Endothelial cell of umbilical vein (primary cell): ENCODE data around the gene ZNF326. TPM values are rescaled to one million over a fixed set of nuclear protein-coding genes. Genes with fewer than 3 reads are reported as not detected.

ENCODE experiments used
- BruUV-seq: library from RNA; stranded (reverse); fragments of 400-500 nt; replicated peaks from 2 replicates; lab custom pipeline; 2021; lab: Mats Ljungman, UMichigan
- CTCF ChIA-PET: fragments of 300-600, 350-600 bp; sonication (Branson Sonifier 250); formaldehyde crosslinking; loops from one replicate; lab custom pipeline; 2021; ENCODE audit warnings: antibody characterized with exemption, inconsistent platforms; lab: Charles Lee
- POLR2A ChIA-PET: fragments of 300-600, 350-600 bp; sonication (Branson Sonifier 250); formaldehyde crosslinking; loops from one replicate; lab custom pipeline; 2021; ENCODE audit warnings: antibody characterized with exemption, inconsistent platforms; lab: Charles Lee
- DNase-seq: peaks from one replicate; pipeline ENCODE4 v3.0.0-alpha.2; 2011; ENCODE audit warnings: low read depth, low spot score
- FAIRE-seq: peaks from 2 replicates; lab custom pipeline; 2011; peaks lifted over from hg19 to GRCh38; lab: Jason Lieb, UNC
- H2AFZ ChIP-seq: 2 replicates; pipeline ENCODE4 v1.6.0; 2012; ENCODE audit warnings: low read depth, low read length, control low read depth, inconsistent platforms
- H3K27ac ChIP-seq: 2 replicates; pipeline ENCODE4 v1.5.1; 2011; ENCODE audit warnings: low read depth, mild to moderate bottlenecking, control low read depth, low read length, moderate library complexity; ENCODE audit not compliant: insufficient read depth
- H3K27me3 ChIP-seq, 2 experiments: 2 replicates each; pipeline versions ENCODE4 v1.6.0 to v1.6.1; 2011; ENCODE audit warnings: low read length in 2 of 2, mixed read lengths in 1 of 2; ENCODE audit not compliant: control insufficient read depth in 2 of 2, insufficient read depth in 2 of 2
- H3K36me3 ChIP-seq, 2 experiments: 2 replicates in 1 of 2; 3 replicates in 1 of 2; pipeline ENCODE4 v1.5.1; 2011; ENCODE audit warnings: low read length in 2 of 2, mild to moderate bottlenecking in 1 of 2, moderate library complexity in 1 of 2; ENCODE audit not compliant: control insufficient read depth in 2 of 2, insufficient read depth in 2 of 2; ENCODE audit errors: extremely low read depth in 1 of 2
- H3K4me1 ChIP-seq: 3 replicates; pipeline ENCODE4 v1.5.1; 2011; ENCODE audit warnings: mild to moderate bottlenecking, low read length; ENCODE audit not compliant: control insufficient read depth, insufficient read depth; ENCODE audit errors: extremely low read depth
- H3K4me2 ChIP-seq: 2 replicates; pipeline ENCODE4 v1.6.1; 2011; ENCODE audit warnings: low read length, control low read depth, mixed read lengths; ENCODE audit not compliant: insufficient read depth
- H3K4me3 ChIP-seq, 3 experiments: fragments of 200-600 bp in 1 of 3; sonication (generic), shearing (Covaris generic) in 1 of 3; replicated peaks in 1 of 3; 2 replicates each; pipeline ENCODE4 v1.5.1; 2011 to 2016; ENCODE audit warnings: control low read depth in 3 of 3, low read length in 3 of 3, mild to moderate bottlenecking in 2 of 3, inconsistent platforms in 1 of 3, low read depth in 1 of 3, moderate library complexity in 1 of 3; ENCODE audit not compliant: insufficient read depth in 1 of 3
- H3K79me2 ChIP-seq: 2 replicates; pipeline ENCODE4 v1.6.0; 2012; ENCODE audit warnings: low read length, inconsistent platforms; ENCODE audit not compliant: control insufficient read depth, insufficient read depth
- H3K9ac ChIP-seq: replicated peaks from 2 replicates; pipeline ENCODE3; 2011; ENCODE audit warnings: low read length, control low read depth; ENCODE audit not compliant: insufficient read depth; ENCODE audit errors: extremely low read depth
- H3K9me1 ChIP-seq: replicated peaks from 3 replicates; pipeline ENCODE4 v1.6.0; 2011; ENCODE audit warnings: mild to moderate bottlenecking, low read length; ENCODE audit not compliant: control insufficient read depth, insufficient read depth; ENCODE audit errors: extremely low read depth
- H3K9me3 ChIP-seq: replicated peaks from 2 replicates; pipeline ENCODE4 v1.5.1; 2012; ENCODE audit warnings: low read length, inconsistent platforms; ENCODE audit not compliant: control insufficient read depth, insufficient read depth
- H4K20me1 ChIP-seq: replicated peaks from 2 replicates; pipeline ENCODE3; 2011; ENCODE audit warnings: mild to moderate bottlenecking, low read length; ENCODE audit not compliant: control insufficient read depth, insufficient read depth; ENCODE audit errors: extremely low read depth
- EZH2 ChIP-seq: IDR thresholded peaks from 2 replicates; pipeline ENCODE4 v1.6.1; 2012; ENCODE audit warnings: borderline replicate concordance, low read depth, mild to moderate bottlenecking, moderate library complexity, low read length, inconsistent platforms; ENCODE audit not compliant: severe bottlenecking
- FOS ChIP-seq: IDR thresholded peaks from 2 replicates; pipeline ENCODE4 v1.6.1; 2011; ENCODE audit warnings: mild to moderate bottlenecking, low read length, moderate library complexity, borderline replicate concordance; ENCODE audit not compliant: insufficient read depth
- GATA2 ChIP-seq: IDR thresholded peaks from 2 replicates; pipeline ENCODE4 v1.7.0; 2011; ENCODE audit warnings: low read depth, mild to moderate bottlenecking, moderate library complexity, mixed read lengths, low read length; ENCODE audit not compliant: insufficient read length, insufficient read depth
- JUN ChIP-seq: IDR thresholded peaks from 2 replicates; pipeline ENCODE4 v1.6.1; 2011; ENCODE audit warnings: borderline replicate concordance, low read depth; ENCODE audit not compliant: insufficient read length, insufficient read depth
- POLR2A ChIP-seq: IDR thresholded peaks from 2 replicates; pipeline ENCODE4 v1.6.1; 2012; ENCODE audit warnings: low read depth, mild to moderate bottlenecking, control low read depth, low read length
- dilution Hi-C: fragments of 300-500 bp; cut with MboI; formaldehyde crosslinking; loops from one replicate; pipeline ENCODE4 v1.15.0; 2019; ENCODE audit warnings: low sequenced_read_pairs; ENCODE audit not compliant: extremely low pct_ligation_motif_present
- intact Hi-C: fragments of 100-400 bp; cut with micrococcal nuclease; formaldehyde crosslinking; loops from one replicate; pipeline ENCODE4 v1.10.0; 2022
- polyA plus RNA-seq, 4 experiments: library from polyadenylated mRNA; depleted of rRNA in 3 of 4; stranded (reverse) in 3 of 4; unstranded in 1 of 4; fragments of >200 nt; gene quantifications; 2 replicates each; pipeline versions ENCODE4 v1.2.1 to v1.2.3, GENCODE V29; 2011 to 2012; ENCODE audit warnings: missing spikeins in 1 of 4
- total RNA-seq: library from RNA; stranded (reverse); gene quantifications from 2 replicates; pipeline ENCODE4 v1.2.3, GENCODE V29; 2021

ZNF326 gene
- total and polyA plus RNA-seq, 2 donors (not counting 3 experiments of a cell fraction or from before 2014, with no cell fraction given), result 13.1 to 29.9 TPM

- Histone ChIP-seq H3K4me2 (no peak overlapping the region), H3K79me2 (no peaks in the 10 kb centered on the region), H4K20me1 (no peaks in the 10 kb centered on the region), H3K9me1 (no peaks in the 10 kb centered on the region), H3K27ac (no peak overlapping the region), H3K4me1 (no peaks in the 10 kb centered on the region), H3K9me3 (no peaks in the 10 kb centered on the region), H3K9ac (no peak overlapping the region), H3K4me3 (no peak overlapping the region), H2AFZ (no peak overlapping the region), H3K36me3 (no peaks in the 10 kb centered on the region), H3K27me3 (peaks cover 0 to 2% of the 10 kb centered on the region in 2 experiments)
- no peak for FAIRE-seq
- ChIA-PET CTCF (interaction anchor here (0.6 to 2.4 kb wide), 7 partner anchors 13 to 227 kb away, joined by 3 to 22 read pairs (median 5); no protein-coding TSS in a partner anchor), POLR2A (no interaction called here)
- DNase-seq, result no peak
- intact Hi-C loops (loop anchor here (5.0 to 10.0 kb wide), 4 partner anchors 82 to 507 kb away; partner anchors contain the start of gene LRRC8B), dilution Hi-C loops (no loop called here)
- no peak for TF ChIP-seq POLR2A
- no peak for TF ChIP-seq FOS
- no peak for TF ChIP-seq JUN
- no peak for TF ChIP-seq GATA2
- no peak for TF ChIP-seq EZH2
- BruUV-seq, result no TSS peak
Measured at GRCh38 chr1:89989799-89990198, 5.1 kb upstream of the ZNF326 start.

- no TSS peak for BruUV-seq
- no peak overlapping the region for H2AFZ ChIP-seq
- dilution Hi-C loops, result no loop called here
Measured at GRCh38 chr1:89990976-89991831, 3.7 kb upstream of the ZNF326 start.

More at GRCh38 chr1:89990976-89991831, 3.7 kb upstream of the ZNF326 start:
- peaks cover 12% of the 10 kb centered on the region for H3K79me2 ChIP-seq
- TF ChIP-seq EZH2, result no peak
- H3K36me3 ChIP-seq, result no peaks in the 10 kb centered on the region
- H3K27ac ChIP-seq, result no peak overlapping the region
- FAIRE-seq (no peak), DNase-seq (no peak)
- H4K20me1 ChIP-seq, result no peaks in the 10 kb centered on the region
- H3K9me1 ChIP-seq, result no peaks in the 10 kb centered on the region
- intact Hi-C loops, result loop anchor here (5.0 kb wide), 1 partner anchor 469 kb away; the partner anchor contains the start of gene LRRC8B
- no peaks in the 10 kb centered on the region for H3K9me3 ChIP-seq
- H3K4me1 ChIP-seq, result peaks cover 3% of the 10 kb centered on the region
- peaks cover 0 to 2% of the 10 kb centered on the region in 2 experiments for H3K27me3 ChIP-seq
- no peak overlapping the region for H3K4me3 ChIP-seq
- CTCF ChIA-PET, result interaction anchor here (0.7 to 2.5 kb wide), 7 partner anchors 13 to 229 kb away, joined by 3 to 9 read pairs (median 5); no protein-coding TSS in a partner anchor
- POLR2A ChIA-PET, result no interaction called here
- no peak overlapping the region for H3K4me2 ChIP-seq
- no peak overlapping the region for H3K9ac ChIP-seq
